SIG-M5 treated with dmso at 0.1 percent for 504 hours (cell line): Measurements from ENCODE around the gene TRIM50.
"Not testable (repeated sequence)": the region's sequence is repeated elsewhere in the genome, so short reads cannot be mapped to it uniquely, and the experiment has no call there.

Experiments
- DNase-seq: peaks from one replicate; lab custom pipeline; 2025; ENCODE audit not compliant: unreplicated experiment; lab: John Stamatoyannopoulos, UW

The TRIM50 gene

DNA sequence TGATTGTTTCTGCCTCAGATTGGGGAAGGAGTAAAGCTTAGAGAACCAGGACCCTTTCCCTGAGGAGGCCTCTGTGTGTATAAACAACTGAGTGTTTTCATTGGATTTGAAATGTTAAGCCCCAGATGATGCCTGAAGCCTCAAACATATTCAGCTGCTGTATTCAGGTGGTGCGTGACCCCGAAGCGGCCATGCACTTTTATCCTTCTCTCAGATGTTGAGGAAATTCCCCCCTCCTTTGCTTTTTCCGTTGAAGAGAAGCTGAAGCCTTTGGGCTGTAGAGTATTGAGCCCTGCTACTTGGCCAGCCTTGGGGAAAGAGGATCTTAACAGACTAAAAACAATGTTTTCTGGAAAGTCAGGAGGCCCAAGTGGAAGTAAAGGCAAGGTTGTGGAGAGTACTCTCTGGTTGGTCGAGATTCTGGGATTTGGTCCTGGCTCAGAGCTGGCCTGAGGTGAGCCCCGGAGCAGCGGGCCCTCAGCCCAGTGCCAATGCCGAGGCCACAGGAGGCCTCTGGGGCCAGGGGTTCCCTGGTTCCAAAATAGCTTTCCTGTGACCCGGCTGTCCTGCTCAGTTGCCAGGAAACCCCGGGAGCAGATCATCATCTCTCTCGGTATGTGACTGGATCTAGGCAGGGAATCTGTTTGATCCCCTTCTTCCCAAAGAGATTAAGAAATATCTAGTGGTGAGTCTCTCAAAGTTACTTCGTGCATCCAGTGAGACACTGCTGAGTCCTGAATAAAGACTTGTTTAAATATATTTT is 22.6 kb upstream of the TRIM50 start:
- no peak for DNase-seq

DNA sequence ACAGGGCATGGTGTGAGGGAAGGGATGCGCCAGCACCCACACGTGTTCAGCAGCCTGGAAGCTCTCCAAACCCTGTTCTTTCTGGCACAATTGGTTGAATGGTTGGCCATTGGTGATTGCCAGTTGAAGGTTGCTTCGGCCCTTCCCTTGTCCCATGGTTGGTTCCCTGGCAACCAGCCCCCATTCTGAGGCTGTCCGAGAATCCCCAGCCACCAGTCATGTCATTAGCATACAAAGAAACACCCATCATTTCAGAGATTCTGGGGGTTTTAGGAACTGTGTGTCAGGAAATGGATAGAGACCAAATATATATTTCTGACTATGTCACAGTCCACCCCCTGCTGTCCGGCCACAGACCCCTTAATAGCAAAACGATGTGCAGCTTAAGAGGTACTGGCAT is 21.9 kb upstream of the TRIM50 start:
- DNase-seq = no peak

DNA sequence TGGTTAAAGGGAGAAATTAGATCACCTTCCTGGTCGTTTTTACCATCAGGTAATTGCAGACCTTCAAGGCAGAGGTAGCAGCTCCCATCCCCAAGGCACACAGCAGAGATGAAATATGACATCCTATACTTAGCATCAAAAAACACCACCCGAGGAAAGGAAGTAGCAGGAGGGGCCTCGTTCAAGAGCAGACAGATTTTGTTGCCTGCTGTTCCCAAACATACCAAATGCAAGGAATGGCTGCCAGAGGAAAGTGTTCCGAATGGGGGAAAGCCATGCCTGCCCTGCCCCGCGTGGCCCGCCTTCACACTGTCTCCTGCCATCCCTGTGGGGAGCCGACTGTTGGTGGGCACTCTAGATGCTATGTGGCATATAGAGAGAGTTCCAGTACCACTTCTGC is 18.1 kb upstream of the TRIM50 start:
- DNase-seq = no peak

DNA sequence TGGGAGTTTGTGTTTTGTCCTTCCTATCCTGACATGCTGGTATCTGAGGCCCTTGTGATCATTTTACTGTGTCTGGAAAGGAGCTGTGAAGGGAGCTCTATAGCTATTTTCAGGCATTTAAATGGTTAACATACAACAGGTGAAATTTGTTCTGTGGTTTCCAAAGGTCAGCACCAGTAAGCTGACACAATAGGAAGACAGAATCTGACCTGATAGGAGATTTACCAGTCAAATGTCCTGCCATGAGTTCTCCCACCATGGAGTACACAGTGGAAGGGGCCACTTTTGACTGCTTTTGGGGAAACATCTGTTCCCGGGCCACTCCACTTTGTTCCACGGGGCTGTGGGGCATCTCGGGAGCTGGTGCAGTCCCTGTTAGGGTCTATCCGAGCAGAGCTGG is 17.7 kb upstream of the TRIM50 start:
- DNase-seq = no peak

DNA sequence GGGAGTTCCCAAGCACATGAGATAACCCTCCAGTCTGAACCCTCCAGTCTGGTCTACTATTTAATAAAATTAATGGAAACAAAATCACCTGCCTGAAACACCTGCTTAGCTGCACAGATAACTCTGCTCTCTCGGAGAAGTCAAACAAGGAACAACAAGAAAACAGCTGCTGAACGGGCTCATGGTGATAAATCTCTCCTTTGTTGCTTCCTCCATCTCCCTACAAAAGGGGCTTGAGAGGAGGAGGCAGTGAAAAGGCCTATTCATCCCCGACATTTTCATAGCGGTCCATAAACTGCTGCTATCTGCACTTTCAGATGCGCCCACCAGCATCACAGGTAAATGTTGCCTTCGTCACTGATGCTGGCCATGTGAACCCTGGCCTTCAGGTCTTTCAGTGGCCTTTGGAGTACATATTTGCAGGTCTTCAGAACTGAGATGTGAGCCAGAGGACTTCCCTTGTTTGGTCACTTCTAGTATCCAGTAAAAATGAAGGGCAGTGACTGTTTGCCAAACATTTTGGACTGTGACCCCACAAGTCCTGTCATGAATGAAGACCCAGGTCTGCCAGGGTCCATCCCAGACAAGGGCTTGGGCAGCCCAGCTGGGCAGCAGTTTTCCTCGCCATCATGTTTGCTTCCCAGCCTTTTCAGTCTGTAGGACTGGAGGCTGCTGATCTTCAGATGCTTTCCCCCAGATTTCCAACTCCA is 15.9 kb upstream of the TRIM50 start:
- DNase-seq = no peak

DNA sequence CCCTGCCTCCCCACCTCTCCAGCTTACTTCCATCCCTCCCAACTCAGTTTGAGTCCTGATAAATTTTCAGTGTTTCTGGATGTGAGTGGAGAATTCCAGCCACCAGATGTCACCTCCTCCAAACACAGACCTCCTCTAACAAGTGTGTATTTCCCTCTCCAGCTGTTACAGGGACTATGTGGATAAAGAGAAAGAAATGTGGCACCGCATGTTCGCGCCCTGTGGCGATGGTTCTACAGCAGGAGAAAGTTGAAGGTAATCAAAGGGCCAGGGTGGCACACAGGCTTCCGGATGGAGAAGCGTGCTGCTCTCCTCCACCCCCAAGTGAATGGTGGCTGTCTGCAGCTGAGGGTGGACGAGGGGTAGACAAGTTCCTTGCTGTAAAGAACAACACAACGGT is 14.8 kb upstream of the TRIM50 start:
- DNase-seq = no peak

DNA sequence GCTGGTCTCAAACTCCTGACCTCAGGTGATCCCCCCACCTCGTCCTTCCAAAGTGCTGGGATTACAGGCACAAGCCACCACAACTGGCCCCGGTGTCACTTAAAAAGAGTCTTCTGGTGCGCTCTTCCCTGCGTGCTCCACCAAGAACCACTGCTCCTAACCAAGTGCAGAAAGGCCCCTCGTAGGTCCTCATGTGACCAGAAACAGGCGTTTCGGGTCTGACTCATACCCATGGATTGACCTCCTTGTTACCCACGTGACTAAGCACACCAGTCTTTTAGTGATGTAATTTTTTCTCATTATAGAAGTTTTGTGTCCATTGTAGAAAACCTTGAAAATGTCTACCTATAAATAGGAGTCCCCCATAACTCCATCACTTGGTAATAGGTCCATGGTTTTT is 14.0 kb upstream of the TRIM50 start:
- peak; percentile 74 for DNase-seq

DNA sequence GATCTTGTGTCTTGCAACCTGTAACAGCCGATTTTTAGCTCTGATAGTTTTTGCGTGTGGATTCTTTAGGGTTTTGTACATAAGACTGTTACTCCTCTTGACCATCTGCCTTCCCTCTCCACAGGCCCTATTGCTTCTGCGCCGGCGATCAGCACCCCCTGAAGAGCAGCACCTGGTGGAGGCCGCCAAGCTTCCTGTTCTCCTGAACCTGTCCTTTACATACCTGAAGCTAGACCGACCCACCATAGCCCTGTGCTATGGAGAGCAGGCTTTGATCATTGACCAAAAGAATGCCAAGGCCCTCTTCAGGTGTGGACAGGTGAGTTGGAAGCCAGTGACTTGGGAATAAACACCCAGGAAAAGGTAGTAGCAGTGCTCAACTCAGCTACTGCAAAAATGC is 12.6 kb upstream of the TRIM50 start:
- no peak for DNase-seq

DNA sequence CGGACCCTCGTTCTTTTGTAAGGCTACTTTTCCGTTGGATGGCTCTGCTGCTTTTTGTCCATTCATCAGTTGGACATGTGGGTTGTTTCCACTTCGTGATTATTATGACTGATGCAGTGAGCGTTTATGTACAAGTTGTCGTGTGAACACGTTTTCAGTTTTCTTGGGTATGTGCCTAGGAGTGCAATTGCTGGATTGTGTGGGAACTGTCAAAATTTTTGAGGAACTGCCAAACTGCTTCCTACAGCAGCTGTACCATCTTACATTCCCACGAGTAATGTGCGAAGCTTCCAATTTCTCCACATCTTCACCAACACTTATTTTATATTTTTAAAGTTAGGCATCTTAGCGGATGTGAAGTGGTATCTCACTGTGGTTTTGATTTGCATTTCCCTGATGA is 10.4 kb upstream of the TRIM50 start:
- no peak for DNase-seq

DNA sequence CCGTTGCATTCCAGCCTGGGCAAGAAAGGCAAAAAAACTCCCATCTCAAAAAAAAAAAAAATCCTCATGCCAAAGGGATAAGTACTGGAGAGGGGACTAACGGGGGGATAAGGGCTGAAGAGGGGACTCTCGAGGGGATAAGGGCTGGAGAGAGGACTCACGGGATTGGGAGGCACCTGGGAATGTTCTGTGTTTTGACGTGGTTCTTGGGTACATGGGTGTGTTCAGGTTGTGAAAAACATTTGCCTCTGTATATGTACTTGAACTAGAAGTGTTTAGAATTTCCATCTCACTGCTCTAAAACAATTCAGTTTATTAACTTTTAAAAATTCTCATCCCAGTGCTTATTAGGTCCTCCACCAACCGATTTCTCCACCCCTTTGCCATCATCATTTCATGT is 4.6 kb upstream of the TRIM50 start:
- no peak for DNase-seq

DNA sequence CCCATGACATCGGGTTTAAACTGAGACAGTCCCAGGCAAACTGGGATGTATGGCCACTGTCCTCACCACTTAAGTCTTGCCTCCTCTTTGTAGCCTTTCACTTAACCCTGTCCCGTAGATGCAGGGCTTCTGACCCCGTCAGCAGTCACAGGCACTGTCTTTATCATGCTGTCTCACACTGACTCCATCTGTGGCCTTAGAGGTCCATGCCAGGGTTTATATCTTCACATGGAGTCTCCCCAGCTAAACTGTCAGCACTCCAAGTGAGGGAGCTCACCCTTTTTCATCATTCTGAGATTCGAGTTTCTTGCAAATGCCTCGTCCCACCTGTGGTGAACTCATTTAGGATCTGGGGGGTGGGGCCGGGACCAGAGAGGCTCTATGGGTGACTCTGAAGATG is 2.9 kb upstream of the TRIM50 start:
- no peak for DNase-seq

DNA sequence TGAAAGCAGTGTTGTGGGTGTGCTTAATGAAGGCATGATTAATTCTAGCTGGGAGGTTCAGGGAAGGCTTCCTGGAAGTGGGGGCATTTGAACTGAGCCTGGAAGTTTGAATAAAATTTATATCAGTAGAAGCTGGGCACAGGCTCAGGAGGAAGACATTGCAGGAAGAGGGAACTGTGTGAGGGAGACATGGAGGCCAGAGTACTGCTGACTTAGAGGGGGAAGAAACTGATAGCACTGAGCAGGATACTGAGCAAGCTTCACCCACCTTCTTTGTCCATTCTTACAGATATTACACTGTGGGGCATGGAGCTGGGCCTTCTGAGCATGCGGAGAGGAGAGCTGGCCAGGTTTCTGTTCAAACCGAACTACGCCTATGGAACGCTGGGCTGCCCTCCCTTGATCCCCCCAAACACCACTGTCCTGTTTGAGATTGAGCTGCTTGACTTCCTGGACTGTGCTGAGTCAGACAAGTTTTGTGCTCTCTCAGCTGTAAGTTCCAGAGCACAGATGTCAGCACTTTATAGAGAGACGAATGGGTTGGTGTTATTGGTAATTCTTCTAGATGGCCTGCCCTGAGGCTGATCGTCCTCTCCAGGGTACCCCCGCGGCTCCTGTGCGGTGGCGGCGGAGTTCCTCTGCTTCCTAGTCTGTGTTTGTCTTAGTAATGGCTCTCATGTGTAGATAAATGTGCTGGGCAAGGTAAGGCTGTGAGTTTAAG is 2.1 kb upstream of the TRIM50 start:
- DNase-seq = no peak

DNA sequence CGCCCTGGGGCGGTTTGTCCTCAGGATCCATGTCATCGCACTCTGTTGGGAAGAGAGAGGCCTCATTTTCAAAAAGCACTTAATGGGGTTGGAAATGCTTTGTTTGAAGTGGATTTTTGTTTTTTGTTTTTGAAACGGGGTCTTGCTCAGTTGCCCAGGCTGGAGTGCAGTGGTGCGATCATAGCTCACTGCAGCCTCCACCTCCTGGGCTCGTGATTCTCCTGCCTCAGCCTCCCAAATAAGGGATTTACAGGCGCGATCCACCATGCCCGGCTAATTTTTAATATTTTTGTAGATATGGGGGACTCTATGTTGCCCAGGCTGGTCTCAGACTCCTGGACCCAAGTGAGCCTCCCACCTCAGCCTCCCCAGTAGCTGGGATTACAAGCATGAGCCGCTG is 814 bp upstream of the TRIM50 start:
- no peak for DNase-seq

DNA sequence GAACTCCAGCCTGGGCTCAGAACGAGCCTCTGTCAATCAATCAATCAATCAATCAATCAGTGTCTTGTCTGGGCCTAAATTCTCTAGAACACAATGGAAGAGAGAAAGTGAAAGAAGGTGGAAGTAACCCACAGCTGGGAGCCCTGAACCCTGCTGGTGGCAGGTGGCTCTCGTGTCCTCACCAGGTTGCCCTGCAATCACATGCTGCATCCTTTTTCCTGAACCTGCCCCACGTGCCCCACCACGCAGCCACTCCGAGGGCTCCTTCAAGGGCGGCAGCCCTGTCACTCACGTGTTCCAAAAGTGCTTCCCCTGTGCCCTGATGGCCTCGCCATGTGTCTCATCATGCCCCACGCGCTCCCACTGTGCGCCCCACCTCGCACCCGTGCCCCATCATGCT is 433 bp downstream of the TRIM50 start:
- not testable (repeated sequence) for DNase-seq

DNA sequence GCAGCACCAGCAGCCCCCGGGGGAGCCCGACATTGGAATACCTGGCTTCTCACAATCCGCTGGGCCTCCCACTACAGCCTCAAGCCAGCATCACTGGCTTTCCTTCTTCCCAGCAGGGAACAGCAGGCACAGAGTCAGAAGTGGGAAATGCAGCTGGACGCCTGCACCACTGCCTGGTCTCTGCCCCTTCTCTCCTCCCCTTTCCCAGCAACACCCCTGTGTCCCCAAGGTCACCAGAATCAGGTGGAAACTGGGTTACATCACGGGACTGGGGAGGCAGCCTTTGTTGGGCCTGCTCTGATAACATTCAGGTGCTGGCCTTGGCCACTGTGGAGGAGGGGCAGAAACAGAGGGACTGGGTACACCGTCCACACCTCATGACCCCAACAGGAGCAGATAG is 2.5 kb downstream of the TRIM50 start:
- DNase-seq = not testable (repeated sequence)

DNA sequence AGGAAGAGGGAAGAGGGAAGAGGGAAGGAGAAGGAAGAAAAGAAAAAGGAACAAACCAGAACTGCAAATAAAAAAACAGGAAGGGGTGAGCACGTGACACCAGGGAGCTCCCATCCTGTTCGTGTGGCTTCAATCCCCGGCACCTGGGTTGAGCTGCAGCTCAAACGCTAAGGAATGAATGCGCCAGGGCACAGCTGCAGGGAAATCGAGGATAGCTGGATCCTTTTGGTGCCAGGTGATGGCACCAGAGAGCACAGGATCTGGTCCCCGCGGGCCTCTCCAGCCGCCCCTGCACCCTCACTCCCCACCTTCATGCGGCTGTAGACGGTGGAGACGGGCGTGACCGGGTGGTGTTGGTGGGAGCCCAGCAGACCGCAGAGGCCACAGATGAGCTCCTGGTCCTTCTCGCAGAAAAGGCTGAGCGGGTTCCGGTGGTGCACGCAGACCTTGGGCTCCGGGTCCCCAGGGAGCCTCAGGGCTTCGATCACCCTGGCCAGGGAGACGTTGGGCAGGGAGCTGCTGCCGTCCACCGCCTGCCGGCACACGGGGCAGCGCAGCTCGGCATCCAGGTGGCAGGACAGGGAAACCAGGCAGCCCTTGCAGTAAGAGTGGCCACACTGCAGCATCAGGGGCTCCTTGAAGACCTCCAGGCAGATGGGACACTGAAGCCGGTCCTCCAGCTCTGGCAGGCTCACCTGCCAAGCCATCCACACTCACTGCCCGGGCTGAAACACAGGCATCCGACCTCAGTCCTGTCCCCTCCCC is 3.6 kb downstream of the TRIM50 start:
- DNase-seq = peak; percentile 52

DNA sequence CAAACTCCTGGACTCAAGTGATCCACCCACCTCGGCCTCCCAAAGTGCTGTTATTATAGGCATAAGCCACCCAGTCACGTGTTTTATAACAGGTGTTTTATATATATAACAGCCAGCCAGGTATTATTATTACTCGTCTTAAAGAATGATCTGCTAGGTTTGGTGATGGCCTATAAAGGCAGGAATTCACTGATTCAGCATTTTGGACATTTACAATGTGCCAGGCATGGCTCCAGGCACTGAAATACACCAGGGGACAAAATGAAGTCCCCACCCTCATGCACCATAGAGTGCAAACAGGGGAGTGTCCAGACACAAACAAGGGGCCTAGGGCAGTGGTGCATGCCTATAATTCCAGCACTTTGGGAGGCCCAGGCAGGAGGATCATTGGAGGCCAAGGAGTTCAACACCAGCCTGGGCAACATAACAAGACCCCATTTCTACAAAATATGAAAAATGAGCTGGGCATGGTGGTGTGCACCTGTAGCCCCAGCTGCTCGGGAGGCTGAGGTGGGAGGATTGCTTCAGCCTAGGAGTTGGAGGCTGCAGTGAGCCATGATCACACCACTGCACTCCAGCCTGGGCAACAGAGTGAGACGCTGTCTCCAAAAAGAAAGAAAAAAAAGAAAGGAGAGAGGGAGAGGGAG is 4.3 kb downstream of the TRIM50 start:
- DNase-seq = not testable (repeated sequence)

DNA sequence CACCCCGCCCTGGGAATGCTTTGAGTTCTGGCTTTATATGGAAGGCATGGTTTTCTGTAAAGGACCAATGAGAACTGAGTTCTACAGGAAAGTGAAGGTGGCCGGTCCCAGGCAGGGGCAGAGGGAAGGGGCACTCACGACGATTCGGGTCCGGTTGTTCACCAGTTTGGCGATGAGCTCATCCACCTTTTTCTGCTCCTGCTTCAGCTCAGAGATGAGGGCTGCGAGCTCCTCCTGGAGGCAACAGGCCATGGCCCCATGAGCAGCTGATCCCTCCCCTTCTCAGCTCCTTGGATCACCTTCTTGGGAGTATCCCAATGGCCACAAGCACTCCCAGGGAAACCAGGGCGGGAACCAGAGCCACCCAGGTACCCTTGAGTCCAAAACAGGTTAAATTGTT is 7.9 kb downstream of the TRIM50 start:
- not testable (repeated sequence) for DNase-seq

DNA sequence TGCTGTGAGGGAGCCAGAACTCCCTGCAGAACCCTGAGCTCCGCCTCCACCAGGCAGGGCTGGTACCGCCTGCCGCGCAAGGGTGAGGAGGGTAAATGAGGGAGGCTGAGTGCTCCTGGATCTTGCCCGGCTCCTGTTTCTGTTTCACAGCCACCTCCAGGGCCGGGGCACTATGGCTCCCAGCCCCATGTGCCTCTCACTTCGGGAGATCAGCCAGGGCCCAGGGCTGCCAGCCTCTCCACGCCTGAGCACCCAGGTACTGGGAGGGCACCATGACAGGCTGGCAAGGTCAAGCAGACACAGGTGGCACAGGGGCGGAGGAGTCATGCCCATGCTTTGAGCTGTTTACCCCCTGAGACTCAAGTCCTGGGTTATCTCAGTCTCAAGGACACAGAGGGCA is 8.3 kb downstream of the TRIM50 start:
- not testable (repeated sequence) for DNase-seq

DNA sequence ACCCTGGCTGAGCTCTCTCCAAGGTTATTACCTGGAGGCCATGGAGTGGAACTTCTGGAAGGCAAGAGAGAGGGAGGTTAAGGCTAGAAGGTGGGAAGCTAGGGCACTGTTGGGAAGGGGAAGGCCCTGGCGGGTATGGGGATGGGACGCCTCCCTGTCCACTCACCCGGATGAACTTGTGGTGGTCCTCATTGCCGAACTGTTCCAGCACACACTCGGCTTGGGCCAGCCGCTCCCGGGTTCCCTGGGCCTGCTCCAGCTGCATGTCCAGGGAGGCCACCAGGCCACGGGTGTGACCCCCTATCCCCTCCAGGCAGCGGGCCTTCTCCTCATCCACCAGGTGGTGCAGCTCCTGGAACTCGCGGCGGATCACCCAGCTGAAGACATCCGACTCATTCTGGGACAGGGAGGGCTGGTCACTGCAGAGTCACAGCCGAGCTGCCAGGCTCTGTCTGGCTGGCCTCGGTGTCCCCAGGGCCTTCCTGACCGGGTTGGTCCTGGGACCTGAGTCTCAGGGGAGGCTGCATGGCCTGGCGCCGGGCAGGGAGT is 9.2 kb downstream of the TRIM50 start:
- DNase-seq = not testable (repeated sequence)

DNA sequence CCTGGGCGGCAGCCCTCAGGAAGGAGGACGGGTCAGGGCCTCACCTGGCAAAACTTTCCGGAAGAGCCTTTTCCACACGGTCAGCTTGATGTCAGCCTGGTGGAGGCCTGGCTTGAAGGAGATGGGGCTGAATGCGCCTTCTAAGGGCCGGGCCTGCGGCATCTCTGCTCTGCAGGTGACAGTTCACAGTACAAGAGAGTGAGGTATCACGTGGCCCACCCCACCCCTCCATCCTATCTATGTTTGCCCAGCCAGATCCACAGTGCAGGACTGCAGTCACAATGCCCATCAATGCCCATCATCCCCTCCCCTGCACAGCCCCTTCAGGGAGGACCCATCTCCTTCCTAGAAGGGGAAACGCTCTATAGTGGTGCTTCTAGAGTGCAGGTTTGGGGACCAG is 11.4 kb downstream of the TRIM50 start:
- DNase-seq = no peak
